ENCODE data around the gene DNM3. TPM values are rescaled to one million over a fixed set of nuclear protein-coding genes. Genes with fewer than 3 reads are reported as not detected.
A peak's percentile ranks its signal among the peaks of the same experiment; 100 is the strongest.

The DNM3 gene
- total and polyA plus RNA-seq, 7 donors, result 0.60 to 13.3 (median 3.9) TPM

DNA sequence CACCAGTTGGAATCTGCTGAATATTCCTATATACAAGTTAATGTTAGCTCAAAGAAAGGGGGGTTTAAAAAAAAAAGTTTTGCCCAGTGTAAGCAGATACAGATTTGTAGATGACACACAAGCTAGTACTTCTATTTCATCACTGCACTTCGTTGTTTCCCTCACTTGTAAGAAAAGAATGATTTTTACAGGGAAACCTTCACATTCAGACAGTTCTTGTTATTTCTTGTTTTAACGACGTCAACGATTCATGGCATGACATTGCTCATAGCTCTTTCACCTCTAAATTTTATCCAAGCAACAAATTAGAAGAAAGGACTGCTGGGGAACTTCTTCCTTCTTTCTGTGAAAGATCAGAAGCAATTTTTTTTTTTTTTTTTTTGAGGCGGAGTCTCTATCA is 553.5 kb downstream of the DNM3 start:
- no peak for DNase-seq
- H3K36me3 ChIP-seq, result no peaks in the 10 kb centered on the region
- intact Hi-C loops (cut with DNase I), result loop anchor here (5.0 kb wide), 1 partner anchor 73 kb away; no protein-coding TSS in a partner anchor
- TF ChIP-seq EP300 (IDR thresholded peaks at IDR 0.05) (no peak), POLR2AphosphoS5 (IDR thresholded peaks at IDR 0.05) (no peak), POLR2A (IDR thresholded peaks at IDR 0.05) (no peak)
- TF ChIP-seq, protein P1, sequence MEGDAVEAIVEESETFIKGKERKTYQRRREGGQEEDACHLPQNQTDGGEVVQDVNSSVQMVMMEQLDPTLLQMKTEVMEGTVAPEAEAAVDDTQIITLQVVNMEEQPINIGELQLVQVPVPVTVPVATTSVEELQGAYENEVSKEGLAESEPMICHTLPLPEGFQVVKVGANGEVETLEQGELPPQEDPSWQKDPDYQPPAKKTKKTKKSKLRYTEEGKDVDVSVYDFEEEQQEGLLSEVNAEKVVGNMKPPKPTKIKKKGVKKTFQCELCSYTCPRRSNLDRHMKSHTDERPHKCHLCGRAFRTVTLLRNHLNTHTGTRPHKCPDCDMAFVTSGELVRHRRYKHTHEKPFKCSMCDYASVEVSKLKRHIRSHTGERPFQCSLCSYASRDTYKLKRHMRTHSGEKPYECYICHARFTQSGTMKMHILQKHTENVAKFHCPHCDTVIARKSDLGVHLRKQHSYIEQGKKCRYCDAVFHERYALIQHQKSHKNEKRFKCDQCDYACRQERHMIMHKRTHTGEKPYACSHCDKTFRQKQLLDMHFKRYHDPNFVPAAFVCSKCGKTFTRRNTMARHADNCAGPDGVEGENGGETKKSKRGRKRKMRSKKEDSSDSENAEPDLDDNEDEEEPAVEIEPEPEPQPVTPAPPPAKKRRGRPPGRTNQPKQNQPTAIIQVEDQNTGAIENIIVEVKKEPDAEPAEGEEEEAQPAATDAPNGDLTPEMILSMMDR (IDR thresholded peaks at IDR 0.05), result no peak
- H3K4me3 ChIP-seq, result no peak overlapping the region
- peaks cover 0 to 85% (median 77%) of the 10 kb centered on the region in 4 donors for H3K4me1 ChIP-seq
- peak overlapping the region; percentile 54 to 82 (median 68) for H3K27ac ChIP-seq
- WGBS, 2 donors, result 76 to 81% methylated on average over 5 of the region's 5 CpGs
- no peaks in the 10 kb centered on the region for H3K27me3 ChIP-seq
- no peaks in the 10 kb centered on the region for H3K9me3 ChIP-seq

DNA sequence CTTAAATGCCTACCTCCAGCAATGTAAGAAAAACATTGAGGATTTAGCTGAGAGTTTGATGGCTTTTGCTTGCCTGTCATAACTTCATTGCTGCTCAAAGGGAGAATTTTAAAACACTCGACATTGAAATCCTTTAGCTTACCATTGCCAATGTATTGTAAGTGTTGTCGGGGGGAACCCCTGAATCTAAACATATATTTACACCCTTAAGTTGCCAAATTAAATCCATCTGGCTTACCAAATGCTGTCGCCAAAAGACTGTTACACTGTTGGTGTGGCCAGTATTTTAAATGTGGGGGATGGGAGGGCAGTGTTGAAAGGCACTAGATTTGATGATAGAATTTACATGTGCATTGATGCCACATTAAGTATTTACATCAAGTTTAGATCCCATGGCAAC is 554.3 kb downstream of the DNM3 start:
- peak overlapping the region in 3 of 4 donors; percentile 54 to 82 (median 75) for H3K27ac ChIP-seq
- no peak overlapping the region for H3K4me3 ChIP-seq
- peaks cover 0 to 87% (median 78%) of the 10 kb centered on the region in 4 donors for H3K4me1 ChIP-seq
- 90 to 92% methylated on average over 3 of the region's 3 CpGs for WGBS, 2 donors
- TF ChIP-seq, protein P1 (IDR thresholded peaks at IDR 0.05), result no peak
- TF ChIP-seq POLR2A (IDR thresholded peaks at IDR 0.05) (no peak), POLR2AphosphoS5 (IDR thresholded peaks at IDR 0.05) (no peak), EP300 (IDR thresholded peaks at IDR 0.05) (no peak)
- no peaks in the 10 kb centered on the region for H3K36me3 ChIP-seq
- H3K9me3 ChIP-seq, result no peaks in the 10 kb centered on the region
- no peaks in the 10 kb centered on the region for H3K27me3 ChIP-seq
- no peak for DNase-seq
- intact Hi-C loops (cut with DNase I), result no loop called here

DNA sequence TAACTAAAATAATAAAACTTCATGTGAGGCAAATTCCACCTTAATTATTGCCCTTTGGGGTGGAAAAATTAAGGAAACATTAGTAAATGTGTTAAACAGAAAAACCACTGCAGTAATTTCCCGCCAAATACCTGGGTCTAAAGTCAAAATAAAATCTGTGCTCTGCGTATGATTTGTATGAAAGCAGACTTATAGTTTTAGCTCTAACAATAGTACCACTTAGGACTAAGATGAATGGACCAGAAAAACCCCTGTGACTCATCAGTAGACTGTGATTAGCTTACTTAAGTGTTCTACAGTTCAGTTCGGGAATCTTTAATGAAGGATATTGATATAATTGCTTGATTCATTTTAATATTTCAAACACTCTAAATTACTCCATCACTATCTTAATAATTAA is 555.9 kb downstream of the DNM3 start:
- TF ChIP-seq POLR2A (IDR thresholded peaks at IDR 0.05) (no peak), POLR2AphosphoS5 (IDR thresholded peaks at IDR 0.05) (peak in 2 of 4 donors; percentile 26 to 44), EP300 (IDR thresholded peaks at IDR 0.05) (no peak)
- TF ChIP-seq, protein P1 (IDR thresholded peaks at IDR 0.05), result no peak
- H3K36me3 ChIP-seq, result no peaks in the 10 kb centered on the region
- 76 to 88% methylated on average over 3 of the region's 3 CpGs for WGBS, 2 donors
- intact Hi-C loops (cut with DNase I), result no loop called here
- H3K4me1 ChIP-seq, result peaks cover 0 to 80% (median 70%) of the 10 kb centered on the region in 4 donors
- H3K27ac ChIP-seq, result peak overlapping the region; percentile 68 to 82 (median 78)
- no peak overlapping the region for H3K4me3 ChIP-seq
- H3K9me3 ChIP-seq, result no peaks in the 10 kb centered on the region
- H3K27me3 ChIP-seq, result no peaks in the 10 kb centered on the region
- DNase-seq, result no peak

DNA sequence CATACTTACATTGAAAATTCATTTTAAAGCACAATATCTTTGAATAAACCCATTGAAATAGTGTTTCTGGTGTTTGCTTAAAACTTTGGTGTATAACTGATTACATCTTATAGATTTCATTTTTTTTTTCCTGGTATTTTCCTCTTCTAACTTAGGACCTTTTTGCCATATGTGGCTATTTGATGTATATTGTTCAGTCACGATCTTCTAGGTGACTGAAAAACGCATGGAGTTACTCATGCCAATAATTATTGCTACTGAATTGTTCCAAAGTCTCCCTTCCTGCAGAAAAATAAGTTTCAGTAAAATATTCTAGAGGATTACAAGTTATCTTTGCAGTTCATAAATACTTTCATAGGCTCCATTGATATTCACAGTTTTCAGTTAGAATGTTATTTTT is 556.3 kb downstream of the DNM3 start:
- no peak for DNase-seq
- TF ChIP-seq, protein P1 (IDR thresholded peaks at IDR 0.05), result no peak
- no peak for TF ChIP-seq POLR2AphosphoS5 (IDR thresholded peaks at IDR 0.05)
- TF ChIP-seq EP300 (IDR thresholded peaks at IDR 0.05), result no peak
- no peak for TF ChIP-seq POLR2A (IDR thresholded peaks at IDR 0.05)
- Histone ChIP-seq H3K9me3 (no peaks in the 10 kb centered on the region), H3K27ac (peak overlapping the region; percentile 68 to 82 (median 78)), H3K4me3 (no peak overlapping the region), H3K4me1 (peaks cover 0 to 76% (median 66%) of the 10 kb centered on the region in 4 donors), H3K27me3 (no peaks in the 10 kb centered on the region), H3K36me3 (no peaks in the 10 kb centered on the region)
- intact Hi-C loops (cut with DNase I), result loop anchor here (1.0 to 2.0 kb wide), 5 partner anchors 39 to 355 kb away; partner anchors contain the start of gene SUCO
- 83 to 86% methylated on average over 2 of the region's 2 CpGs for WGBS, 2 donors

DNA sequence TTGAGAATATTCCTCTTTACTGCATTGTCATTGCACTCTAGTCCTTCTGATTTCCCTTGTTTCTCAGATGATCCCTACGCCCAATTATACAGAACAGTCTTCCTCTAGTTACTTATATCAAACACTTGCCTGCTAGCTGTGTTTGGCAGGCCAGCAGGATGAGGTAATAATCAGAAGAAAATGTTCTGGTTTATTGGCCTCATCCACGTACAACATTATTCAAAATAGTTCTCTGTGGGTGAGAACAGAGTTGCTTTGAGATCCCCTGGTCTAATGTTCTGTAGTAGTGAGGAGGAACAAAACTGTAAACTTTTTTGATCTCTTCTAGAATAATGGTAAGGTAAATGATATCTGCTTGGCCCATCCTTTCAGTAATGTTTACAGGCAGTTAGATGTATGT is 556.9 kb downstream of the DNM3 start:
- peak; percentile 76 for DNase-seq
- Histone ChIP-seq H3K4me3 (no peak overlapping the region), H3K9me3 (no peaks in the 10 kb centered on the region), H3K27ac (peak overlapping the region; percentile 68 to 82 (median 78)), H3K36me3 (no peaks in the 10 kb centered on the region), H3K27me3 (no peaks in the 10 kb centered on the region), H3K4me1 (peaks cover 0 to 70% (median 62%) of the 10 kb centered on the region in 4 donors)
- TF ChIP-seq POLR2AphosphoS5 (IDR thresholded peaks at IDR 0.05), result peak in 2 of 4 donors; percentile 12 to 41
- TF ChIP-seq, protein P1 (IDR thresholded peaks at IDR 0.05), result no peak
- 25 to 49% methylated on average over 2 of the region's 2 CpGs for WGBS, 2 donors
- intact Hi-C loops (cut with DNase I), result loop anchor here (1.0 to 2.0 kb wide), 5 partner anchors 39 to 355 kb away; partner anchors contain the start of gene SUCO
